ENCODE measurements around the gene LINC00305.

The LINC00305 gene

GRCh38 chr18:64116571-64117175 lies 32.2 kb downstream of the LINC00305 start:
- DNase-seq (no peak), ATAC-seq (ENCODE audit: insufficient read depth, low read depth) (no peak)
- H3K27me3 ChIP-seq (ENCODE audit: insufficient read depth, low read length, poor library complexity), result peaks cover 2% of the 10 kb centered on the region
- no peak for TF ChIP-seq CTCF (IDR thresholded peaks at IDR 0.05; ENCODE audit: borderline replicate concordance, extremely low read depth, low read length, poor library complexity, severe bottlenecking)
- no peak for TF ChIP-seq EZH2 (IDR thresholded peaks at IDR 0.05; ENCODE audit: borderline replicate concordance, low read depth, low read length, severe bottlenecking)
- H4K20me1 ChIP-seq (ENCODE audit: insufficient read depth, low read length), result no peaks in the 10 kb centered on the region
- no peaks in the 10 kb centered on the region for H3K79me2 ChIP-seq (ENCODE audit: insufficient read depth, low read length)
- H3K9ac ChIP-seq (ENCODE audit: low read depth, low read length), result no peak overlapping the region
- H3K4me1 ChIP-seq (ENCODE audit: insufficient read depth, low read length), result no peaks in the 10 kb centered on the region
- H3K36me3 ChIP-seq (ENCODE audit: insufficient read depth, low read length), result no peaks in the 10 kb centered on the region
- no peak overlapping the region for H3K27ac ChIP-seq (ENCODE audit: low read length)
- H3K4me2 ChIP-seq (ENCODE audit: insufficient read depth, low read length), result no peak overlapping the region
- no peak overlapping the region for H3K4me3 ChIP-seq (ENCODE audit: low read depth in 1 of 2, low read length in 2 of 2)
- H2AFZ ChIP-seq (ENCODE audit: low read depth, low read length), result no peak overlapping the region
- no peaks in the 10 kb centered on the region for H3K9me3 ChIP-seq (ENCODE audit: insufficient read depth, low read length, severe bottlenecking)

DNA sequence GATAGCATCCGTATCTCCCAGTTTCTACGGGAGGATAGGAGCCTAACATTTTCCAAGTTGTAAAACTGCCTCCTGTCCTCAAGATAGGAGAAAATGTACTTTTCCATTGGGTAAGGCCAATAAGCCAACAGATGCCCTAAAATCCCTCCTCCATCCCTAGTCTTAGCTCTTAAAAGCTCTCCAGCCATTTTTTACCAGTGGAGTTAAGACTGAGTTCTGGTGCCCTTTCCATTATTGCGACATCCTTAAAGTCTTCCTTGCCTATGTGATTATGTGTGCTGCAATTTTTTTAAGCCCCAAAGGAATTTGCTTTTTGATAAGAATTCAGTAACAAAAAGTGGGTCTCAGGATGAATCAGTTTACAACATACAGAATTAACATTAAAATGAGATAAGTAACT lies 33.0 kb downstream of the LINC00305 start:
- no peaks in the 10 kb centered on the region for H3K36me3 ChIP-seq (ENCODE audit: insufficient read depth, low read length)
- no peaks in the 10 kb centered on the region for H3K79me2 ChIP-seq (ENCODE audit: insufficient read depth, low read length)
- no peaks in the 10 kb centered on the region for H3K9me3 ChIP-seq (ENCODE audit: insufficient read depth, low read length, severe bottlenecking)
- H3K4me3 ChIP-seq (ENCODE audit: low read depth in 1 of 2, low read length in 2 of 2), result no peak overlapping the region
- H3K27ac ChIP-seq (ENCODE audit: low read length), result no peak overlapping the region
- H3K27me3 ChIP-seq (ENCODE audit: insufficient read depth, low read length, poor library complexity), result peaks cover 2% of the 10 kb centered on the region
- H2AFZ ChIP-seq (ENCODE audit: low read depth, low read length), result no peak overlapping the region
- ATAC-seq (ENCODE audit: insufficient read depth, low read depth) (no peak), DNase-seq (no peak)
- H4K20me1 ChIP-seq (ENCODE audit: insufficient read depth, low read length), result no peaks in the 10 kb centered on the region
- no peak for TF ChIP-seq EZH2 (IDR thresholded peaks at IDR 0.05; ENCODE audit: borderline replicate concordance, low read depth, low read length, severe bottlenecking)
- TF ChIP-seq CTCF (IDR thresholded peaks at IDR 0.05; ENCODE audit: borderline replicate concordance, extremely low read depth, low read length, poor library complexity, severe bottlenecking), result no peak
- H3K9ac ChIP-seq (ENCODE audit: low read depth, low read length), result no peak overlapping the region
- H3K4me1 ChIP-seq (ENCODE audit: insufficient read depth, low read length), result no peaks in the 10 kb centered on the region
- no peak overlapping the region for H3K4me2 ChIP-seq (ENCODE audit: insufficient read depth, low read length)

- H4K20me1 ChIP-seq (ENCODE audit: insufficient read depth, low read length), result no peaks in the 10 kb centered on the region
- H3K9me3 ChIP-seq (ENCODE audit: insufficient read depth, low read length, severe bottlenecking), result no peaks in the 10 kb centered on the region
- H3K4me3 ChIP-seq (ENCODE audit: low read depth in 1 of 2, low read length in 2 of 2), result no peak overlapping the region
- no peaks in the 10 kb centered on the region for H3K79me2 ChIP-seq (ENCODE audit: insufficient read depth, low read length)
- H3K36me3 ChIP-seq (ENCODE audit: insufficient read depth, low read length), result no peaks in the 10 kb centered on the region
- TF ChIP-seq EZH2 (IDR thresholded peaks at IDR 0.05; ENCODE audit: borderline replicate concordance, low read depth, low read length, severe bottlenecking) (no peak), CTCF (IDR thresholded peaks at IDR 0.05; ENCODE audit: borderline replicate concordance, extremely low read depth, low read length, poor library complexity, severe bottlenecking) (no peak)
- H2AFZ ChIP-seq (ENCODE audit: low read depth, low read length), result no peak overlapping the region
- H3K4me2 ChIP-seq (ENCODE audit: insufficient read depth, low read length), result no peak overlapping the region
- DNase-seq (no peak), ATAC-seq (ENCODE audit: insufficient read depth, low read depth) (no peak)
- H3K4me1 ChIP-seq (ENCODE audit: insufficient read depth, low read length), result no peaks in the 10 kb centered on the region
- H3K27ac ChIP-seq (ENCODE audit: low read length), result no peak overlapping the region
- no peaks in the 10 kb centered on the region for H3K27me3 ChIP-seq (ENCODE audit: insufficient read depth, low read length, poor library complexity)
- H3K9ac ChIP-seq (ENCODE audit: low read depth, low read length), result no peak overlapping the region
Observed at GRCh38 chr18:64111950-64112349, 36.9 kb downstream of the LINC00305 start.
